ENCODE measurements around the gene SPAG7. TPM values are rescaled to one million over a fixed set of nuclear protein-coding genes. Genes with fewer than 3 reads are reported as not detected.

Gene SPAG7
- total RNA-seq, 1 experiment from 2014 or later = 25.7 TPM

DNA sequence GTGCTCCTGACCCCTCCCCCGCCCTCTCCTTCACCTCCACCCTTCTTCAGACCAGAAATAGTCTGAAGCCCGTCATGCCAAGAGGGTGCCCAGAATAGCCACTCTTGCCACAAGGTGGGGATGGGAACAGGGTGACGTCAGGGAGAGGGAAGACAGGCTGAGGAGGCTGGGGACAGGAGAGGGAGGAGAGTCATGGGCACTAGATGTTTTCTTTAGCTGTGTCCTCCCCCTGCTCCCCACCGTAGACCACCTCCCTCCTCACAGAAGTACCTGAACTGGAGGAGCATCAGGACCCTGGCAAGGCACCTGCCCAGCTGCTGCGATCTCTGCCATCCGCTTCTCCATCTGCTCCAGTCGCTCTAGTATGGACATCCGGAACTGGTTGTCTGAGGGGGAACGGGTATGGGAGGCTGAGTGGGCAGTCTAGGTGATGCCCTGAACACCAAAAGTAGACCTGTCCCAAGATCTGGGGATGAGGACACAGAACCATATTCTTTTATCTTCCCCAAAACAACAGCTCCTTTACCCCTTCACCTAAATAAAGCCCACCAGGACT is 6.6 kb upstream of the SPAG7 start:
- DNase-seq (ENCODE audit: low spot score) = no peak

DNA sequence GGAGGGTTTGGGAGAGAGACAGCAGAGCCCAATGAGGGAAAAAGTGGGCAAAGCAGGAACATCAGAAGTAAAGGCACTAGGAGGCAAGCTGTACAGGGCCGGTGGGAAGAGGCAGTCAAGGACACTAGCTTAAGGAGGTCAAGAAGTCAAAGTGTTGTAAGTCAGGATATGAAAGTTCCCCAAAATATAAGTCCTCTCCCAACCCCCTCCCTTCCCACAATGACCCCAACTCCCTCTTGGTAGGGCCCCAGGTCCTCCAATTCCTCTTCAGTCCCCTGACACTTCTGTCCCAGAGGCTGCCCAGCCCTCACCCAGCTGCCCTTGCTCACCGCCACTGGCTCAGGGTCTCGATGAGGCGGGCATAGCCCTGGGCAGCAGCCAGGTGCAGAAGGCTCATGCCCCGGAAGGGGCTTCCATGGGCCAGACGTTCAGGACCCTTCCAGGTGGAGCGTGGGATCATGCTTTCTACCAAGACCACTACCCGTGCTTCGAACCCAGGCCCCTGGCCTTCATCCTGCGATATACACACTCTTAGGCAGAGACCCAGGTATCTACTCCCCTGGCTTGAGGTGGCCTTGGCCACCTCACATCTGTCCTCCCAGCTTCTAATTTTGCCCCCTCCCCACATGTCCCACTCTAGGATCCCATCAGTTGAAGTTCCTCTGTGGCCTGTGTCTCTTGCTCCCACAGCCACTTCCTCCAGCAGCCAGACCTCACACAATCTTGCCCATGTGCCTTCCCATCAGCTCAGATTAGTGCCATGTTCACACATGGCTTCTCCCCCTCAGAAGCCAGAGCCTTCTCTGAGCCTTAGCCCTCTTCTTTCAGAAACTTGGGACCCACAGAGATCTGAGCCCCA is 5.9 kb upstream of the SPAG7 start:
- no peak for DNase-seq (ENCODE audit: low spot score)

DNA sequence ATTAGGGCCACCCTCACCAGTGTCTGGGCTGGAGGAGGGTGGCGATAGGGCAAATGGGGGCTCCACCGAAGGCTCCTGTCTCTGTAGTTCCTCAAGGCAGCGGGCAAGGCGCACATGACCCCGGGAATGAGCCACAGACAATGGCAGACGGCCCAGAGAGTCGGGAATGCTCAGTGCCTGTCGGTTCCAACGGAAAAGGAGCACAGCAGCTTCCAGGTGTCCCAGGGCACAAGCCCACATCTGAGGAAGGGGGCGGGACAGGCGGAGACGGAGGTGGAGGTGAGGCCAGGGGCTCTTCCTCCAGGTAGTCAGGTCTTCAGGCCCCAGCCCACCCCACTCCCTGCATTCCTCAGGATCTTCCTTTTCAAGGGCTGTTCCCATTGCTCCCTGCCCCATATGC is 5.1 kb upstream of the SPAG7 start:
- DNase-seq (ENCODE audit: low spot score) = no peak

DNA sequence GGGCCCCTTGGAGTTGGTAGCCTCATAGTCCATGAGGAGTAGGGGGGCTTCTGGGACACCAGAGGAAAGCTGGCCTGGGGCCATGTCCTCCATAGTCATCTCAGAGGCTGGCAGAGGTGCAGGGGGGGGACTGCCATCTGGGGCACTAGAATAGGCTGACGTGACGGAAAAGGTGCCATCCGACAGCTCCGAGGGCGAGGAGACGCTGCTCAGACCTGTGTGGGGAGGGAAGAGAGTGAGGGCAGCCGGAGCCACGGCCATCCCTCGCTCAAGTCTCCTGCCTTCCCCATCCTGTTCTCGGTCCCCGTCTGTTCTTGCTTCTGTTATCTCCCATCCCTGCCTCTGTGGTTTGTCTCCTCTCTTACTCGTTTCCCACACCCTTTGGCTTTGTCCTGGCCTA is 4.7 kb upstream of the SPAG7 start:
- DNase-seq (ENCODE audit: low spot score) = no peak

DNA sequence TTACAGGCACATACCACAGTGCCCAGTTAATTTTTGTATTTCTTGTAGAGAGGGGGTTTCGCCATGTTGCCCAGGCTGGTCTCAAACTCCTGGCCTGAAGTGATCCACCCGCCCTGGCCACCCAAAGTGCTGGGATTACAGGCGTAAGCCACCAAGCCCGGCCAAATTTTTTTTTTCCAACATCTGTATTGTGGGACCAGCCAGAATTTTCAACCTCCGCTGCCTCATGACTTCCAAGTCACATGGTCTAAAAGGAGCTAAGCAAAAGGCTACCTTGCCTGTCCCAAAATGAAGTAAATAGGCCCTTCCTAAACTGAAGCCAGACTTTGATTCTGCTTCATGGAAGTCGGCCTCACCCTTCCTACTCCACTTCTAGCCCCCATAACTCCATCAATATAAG is 4.2 kb upstream of the SPAG7 start:
- DNase-seq (ENCODE audit: low spot score) = no peak

DNA sequence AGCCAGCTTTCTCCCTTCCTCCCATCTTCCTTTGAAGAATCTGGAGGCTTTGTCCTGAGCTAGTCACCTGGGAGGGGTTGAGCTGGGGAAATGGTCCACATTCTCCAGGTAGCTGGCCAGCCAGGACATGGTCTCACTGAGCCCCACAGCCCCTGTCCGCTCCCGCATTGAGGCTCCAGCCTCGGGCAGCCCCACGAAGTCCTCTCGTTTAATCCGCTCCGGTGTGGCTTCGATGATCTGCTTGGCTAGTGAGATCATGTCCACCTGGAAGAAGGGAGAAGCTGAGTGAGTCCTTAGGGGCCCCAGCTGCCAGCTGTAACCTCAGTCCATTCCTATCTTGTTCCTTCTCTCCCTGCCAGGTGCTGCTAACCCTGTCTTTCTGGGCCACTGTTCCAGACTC is 2.7 kb upstream of the SPAG7 start:
- no peak for DNase-seq (ENCODE audit: low spot score)

DNA sequence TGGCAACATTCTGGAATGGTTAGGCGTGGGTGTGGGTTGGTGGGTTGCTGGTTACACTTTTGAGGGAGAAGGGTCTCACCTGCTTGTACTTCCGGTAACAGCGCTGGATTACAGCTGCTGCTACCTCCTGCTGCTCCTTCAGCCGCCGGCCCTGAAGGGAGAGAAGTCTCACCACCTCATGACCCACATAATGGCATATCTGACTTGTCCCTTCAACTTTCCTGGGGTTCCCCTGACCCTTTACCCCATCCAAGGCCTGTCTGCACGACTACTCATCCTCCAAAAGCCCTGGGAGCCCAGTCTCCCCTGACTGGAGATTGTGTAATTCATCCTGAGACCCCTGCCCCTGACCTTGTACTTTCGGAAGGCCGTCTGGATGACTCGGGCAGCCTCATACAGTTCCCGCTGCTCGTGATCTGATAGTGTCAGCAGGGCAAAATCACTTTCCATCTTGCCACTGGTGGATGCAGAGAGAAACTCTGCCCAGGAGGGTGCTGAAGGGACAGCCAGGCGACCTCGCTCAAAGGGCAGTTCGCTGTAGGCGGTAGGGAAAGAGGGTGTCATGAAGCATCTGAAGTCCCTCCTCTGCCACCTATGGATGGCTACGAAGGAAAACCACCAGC is 2.0 kb upstream of the SPAG7 start:
- DNase-seq (ENCODE audit: low spot score) = no peak

DNA sequence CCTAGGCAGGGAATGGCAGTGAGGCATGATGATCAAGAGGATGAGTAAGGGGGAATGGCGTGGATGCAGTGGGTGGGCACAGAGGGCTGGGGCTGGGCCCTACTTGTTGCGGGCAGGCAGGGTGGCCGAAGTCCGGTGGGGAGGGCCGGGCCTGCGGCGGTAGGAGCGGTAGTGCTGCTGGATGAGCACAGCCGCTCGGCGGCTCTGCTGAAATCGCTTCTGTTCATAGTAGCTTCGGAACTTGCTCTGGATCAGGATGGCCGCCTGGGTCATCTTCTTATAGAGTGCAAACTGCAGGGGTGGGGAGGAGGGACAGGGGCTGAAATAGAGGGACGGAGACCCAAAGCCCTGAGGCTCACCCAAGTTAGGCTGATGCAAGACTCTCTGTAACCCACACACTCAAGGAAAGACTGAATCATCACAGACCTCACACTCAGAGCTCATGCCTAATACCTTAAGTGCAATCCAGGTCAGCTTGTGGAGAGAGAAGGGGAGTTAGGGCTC is 1.5 kb upstream of the SPAG7 start:
- no peak for DNase-seq (ENCODE audit: low spot score)

DNA sequence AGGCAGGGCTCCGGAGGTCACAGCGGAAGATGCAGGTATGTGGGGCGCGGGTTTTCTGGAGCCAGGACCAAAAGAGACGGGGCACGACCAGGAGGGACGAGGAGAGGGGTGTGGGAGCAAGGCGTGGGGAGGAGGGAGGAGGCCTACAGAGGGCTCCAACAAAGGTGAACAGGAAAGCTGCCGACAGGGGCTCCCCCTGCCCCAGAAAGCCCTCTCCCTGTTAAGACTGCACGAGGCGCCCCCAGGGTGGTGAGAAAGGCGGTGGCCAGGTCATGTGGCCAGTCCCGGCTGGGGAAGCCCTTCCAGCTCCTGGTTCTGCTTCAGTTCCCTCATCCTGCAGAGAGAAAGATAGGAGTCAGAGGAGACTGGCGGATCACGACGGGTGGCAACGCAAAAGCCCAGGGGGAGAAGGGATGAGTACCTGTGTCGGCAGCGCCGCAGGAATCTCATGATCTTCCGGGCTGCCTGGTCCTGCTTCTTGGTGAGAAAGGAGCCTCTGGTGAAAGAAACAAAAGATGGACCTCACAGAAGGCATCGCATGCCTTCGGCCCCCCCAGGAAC is 949 bp upstream of the SPAG7 start:
- DNase-seq (ENCODE audit: low spot score) = peak; percentile 4

DNA sequence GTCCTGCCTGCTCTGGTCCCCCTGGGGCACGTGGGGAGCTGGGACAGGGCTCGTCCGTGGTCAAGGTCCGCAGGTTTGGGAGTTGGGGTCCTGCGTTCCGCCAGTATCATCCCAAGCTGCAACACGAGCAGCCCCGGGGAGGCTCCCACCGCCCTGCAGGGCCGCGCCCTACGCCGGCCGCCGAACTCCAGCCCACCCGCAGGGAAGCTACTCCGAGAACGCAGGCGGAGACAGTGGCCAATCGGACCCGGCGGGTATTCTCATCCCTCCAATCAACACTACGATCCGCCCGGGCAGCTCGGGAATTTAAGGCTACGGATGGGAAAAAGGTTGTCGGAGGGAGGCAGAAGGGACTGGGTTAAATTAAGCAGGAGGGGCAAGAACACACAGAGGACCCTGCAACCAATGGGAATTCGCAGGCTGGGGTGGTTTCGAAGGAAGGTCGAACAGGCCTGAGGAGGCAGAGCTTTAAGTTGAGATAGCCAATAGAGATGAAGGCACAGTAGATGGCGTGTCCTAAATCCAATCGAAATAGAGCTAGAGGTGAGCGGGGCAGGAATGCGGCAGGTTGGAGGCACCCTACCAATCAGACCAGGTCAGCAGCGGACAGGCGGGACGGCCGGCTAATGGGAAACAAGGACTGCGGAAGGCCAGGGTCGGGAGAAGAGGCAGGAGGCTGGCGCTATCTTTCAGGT is 626 bp downstream of the SPAG7 start:
- peak; percentile 96 for DNase-seq (ENCODE audit: low spot score)

DNA sequence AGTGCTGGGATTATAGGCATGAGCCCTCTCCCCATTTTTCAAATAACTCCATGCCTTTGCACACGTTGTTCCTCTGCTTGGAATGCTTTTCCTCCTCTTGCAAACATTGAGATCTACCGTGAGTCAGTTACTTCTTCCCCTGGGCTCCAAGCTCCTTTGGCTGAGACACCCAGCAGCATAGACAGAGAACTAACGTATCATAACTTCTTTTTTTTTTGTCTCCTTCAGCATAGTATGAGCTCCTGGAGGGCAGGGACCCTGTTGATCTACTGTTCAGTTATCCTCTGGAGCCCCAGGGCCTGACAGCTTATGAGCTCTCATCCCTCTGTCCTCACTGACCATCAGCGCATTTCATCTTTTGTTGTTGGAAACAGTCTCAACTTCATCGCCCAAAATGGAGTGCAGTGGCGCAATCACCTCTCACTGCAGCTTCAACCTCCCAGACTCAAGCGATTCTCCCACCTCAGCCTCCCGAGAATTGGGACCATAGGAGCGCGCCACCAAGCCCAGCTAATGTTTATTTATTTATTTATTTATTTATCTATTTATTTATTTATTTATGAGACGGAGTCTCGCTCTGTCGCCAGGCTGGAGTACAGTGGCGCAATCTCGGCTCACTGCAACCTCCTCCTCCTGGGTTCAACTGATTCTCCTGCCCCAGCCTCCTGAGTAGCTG is 2.2 kb downstream of the SPAG7 start:
- DNase-seq (ENCODE audit: low spot score) = no peak

DNA sequence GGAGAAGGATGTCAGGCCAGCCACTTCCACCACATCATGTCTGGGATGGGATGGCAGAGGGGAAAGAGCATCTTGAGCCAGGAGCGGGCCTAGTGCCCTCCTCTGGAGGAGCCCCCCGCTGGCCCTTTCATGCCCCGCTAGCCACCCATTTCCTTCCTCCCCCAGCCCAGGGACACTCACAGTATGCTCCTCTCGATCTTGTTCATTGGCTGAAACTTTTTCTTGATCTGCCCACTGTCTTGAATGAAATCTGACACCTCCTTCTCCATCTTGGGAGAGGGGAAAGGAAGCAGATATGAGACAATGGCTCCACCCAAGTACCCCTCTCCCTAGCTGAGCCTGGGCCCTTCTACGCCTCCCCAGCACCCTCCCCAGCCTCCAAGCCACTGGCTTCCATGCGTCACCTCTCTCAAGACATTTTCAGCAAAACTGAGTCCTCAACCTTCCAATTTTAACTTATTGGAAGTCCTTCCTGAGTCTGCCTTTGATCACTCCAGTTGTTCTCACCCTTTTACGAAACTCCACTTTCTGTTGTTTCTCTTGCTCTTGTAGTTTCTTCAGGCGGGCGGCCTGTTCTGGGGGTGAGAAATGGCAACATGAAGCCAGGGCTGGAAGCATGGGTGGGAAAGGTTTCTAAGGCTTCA is 7.2 kb downstream of the SPAG7 start:
- no peak for DNase-seq (ENCODE audit: low spot score)

DNA sequence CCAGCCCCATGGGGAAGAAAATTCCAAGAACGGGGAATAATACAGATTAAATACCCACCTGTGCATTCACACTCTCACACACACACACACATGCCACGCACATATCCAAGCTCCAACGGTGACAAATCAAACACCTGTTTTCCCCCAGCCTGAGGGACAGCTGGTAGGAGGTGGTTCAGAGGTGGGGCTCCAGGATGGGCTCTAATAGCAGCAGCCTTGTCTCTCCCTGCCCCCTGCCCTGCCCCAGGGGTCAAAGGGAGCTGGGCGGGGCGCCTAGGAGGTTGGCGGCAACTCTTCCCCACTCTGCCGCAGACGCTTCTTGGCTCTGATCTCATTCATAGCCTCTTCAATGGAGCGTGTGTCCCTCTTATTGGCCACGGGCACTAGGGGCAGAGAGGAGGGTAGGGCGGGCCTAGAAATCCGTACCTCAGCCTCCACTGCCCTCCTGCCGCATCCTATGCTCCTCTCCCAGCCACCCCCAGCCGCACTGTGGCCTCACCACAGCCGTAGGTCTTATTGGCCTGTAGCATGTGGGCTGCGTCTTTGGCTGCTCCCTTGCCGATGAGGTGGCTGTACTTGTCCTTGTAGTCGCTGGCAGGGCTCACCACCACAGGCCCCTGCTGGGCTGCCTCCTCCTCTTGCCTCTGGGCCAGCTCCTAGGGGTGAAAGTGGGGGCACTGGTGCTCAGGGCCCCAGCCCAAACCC is 8.2 kb downstream of the SPAG7 start:
- no peak for DNase-seq (ENCODE audit: low spot score)

DNA sequence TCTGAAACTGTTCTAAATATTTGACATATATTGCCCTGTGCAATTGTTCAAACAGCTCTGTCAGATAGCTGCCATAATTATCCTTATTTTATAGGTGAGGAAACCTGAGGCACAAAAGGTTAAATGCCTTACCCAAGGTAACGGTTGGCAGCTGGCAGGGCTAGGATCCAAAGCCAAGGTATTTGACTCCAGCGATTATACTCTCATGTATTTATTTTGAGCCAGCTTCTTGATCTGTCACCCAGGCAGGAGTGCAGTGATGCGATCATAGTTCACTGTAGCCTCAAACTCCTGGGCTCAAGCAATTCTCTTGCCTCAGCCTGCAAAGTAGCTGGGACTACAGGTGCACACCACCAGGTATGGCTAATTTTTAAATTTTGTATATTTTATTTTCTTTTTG is 9.5 kb downstream of the SPAG7 start:
- DNase-seq (ENCODE audit: low spot score) = no peak

DNA sequence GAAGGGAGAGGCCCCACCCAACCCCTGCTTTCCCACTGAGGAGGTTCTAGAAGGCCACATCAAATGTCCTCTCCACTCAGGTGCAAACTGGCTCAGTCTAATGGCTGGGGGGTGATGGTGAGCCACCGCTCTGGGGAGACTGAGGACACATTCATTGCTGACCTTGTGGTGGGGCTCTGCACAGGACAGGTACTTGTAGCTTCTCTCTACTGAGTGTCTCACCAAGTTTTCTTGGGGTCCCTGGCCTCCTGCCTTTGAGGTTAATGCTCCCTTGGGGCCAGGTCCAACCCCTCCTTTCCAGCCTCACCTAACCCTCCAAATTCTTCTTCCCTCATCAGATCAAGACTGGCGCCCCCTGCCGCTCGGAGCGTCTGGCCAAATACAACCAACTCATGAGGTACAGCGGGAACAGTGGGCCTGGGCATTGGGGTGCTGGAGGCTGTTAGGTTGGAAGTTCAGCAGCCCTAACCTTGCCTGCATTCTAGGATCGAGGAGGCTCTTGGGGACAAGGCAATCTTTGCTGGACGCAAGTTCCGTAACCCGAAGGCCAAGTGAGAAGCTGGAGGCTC is 11.0 kb downstream of the SPAG7 start:
- no peak for DNase-seq (ENCODE audit: low spot score)

DNA sequence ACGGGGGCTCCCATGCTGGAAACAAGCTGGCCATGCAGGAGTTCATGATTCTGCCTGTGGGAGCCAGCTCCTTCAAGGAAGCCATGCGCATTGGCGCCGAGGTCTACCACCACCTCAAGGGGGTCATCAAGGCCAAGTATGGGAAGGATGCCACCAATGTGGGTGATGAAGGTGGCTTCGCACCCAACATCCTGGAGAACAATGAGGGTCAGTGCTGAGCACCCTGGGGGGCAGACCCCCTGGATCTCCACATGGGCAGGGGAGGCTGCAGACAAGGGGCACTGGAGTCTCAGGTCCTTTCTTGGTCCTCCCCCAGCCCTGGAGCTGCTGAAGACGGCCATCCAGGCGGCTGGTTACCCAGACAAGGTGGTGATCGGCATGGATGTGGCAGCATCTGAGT is 12.5 kb downstream of the SPAG7 start:
- DNase-seq (ENCODE audit: low spot score) = no peak

DNA sequence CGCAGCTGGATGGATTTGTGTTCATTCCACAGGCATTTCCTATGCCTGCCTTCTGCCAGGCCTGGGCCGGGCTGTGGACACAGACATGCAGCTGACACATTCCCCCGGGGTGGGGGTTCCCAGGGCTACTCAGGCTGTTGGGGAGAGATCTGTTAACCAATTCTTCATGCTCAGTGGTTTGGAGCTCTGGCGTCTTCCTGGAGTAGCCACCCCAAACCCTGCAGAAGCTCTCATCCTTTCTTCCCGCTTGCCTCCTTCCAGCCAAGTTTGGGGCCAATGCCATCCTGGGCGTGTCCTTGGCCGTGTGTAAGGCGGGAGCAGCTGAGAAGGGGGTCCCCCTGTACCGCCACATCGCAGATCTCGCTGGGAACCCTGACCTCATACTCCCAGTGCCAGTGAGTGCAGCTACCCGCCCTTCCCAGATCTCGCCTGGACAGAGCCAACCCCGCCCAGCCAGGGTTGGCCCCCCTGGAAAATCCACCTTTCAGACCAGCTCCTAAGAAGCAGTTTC is 14.1 kb downstream of the SPAG7 start:
- DNase-seq (ENCODE audit: low spot score) = no peak

DNA sequence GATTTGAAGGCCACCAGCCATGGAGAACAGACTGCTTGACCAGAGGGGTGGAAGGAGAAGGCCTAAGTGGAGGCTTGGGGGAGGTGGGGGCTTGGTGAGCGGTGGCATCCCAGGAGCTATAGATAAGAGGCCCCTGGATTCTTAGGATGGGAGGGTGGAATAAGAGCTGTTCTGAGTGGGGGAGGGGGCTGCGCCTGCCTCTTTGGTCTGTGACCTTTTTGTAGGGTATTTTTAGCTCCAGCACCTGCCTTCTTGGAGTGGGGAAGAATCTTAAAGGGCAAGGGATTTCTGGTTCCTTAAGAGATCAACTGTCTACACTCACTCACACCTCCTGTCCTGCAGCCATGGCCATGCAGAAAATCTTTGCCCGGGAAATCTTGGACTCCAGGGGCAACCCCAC is 16.1 kb downstream of the SPAG7 start:
- DNase-seq (ENCODE audit: low spot score) = no peak

DNA sequence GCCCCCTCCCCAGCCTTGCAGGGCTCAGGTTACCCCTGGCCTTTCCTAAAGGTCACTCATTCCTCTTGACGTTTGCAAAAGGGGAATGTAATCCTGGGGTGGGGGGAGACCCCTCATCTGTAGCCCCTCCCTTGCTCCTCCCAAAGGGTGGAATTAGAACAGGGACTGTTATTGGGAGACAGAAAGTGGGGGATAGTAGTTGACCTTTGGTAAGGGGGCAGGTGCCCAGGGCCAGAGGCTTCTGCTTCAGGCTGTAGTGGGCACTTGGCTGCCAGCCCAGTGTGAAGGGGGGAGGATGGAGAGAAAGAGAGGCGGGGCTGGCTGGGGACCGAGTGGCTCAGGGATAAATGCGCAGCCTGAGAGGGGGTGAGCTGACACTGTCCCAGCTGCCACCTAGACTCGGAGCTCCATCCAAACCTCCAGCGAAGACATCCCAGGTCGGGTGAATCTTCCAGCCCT is 16.8 kb downstream of the SPAG7 start, which contains the start of gene ENO3:
Gene ENO3, plus strand, starts transcription at position 374 of the 459 bp plus-strand sequence. CDS start 711 bp downstream, outside the sequence.
- DNase-seq (ENCODE audit: low spot score) = no peak

Measured in HT-29 (cell line).